DND-41 (cell line): ENCODE results near the gene CCBE1.

ENCODE experiments used
- CTCF ChIP-seq: IDR thresholded peaks from 2 replicates; pipeline ENCODE4 v1.5.1; 2012; ENCODE audit warnings: borderline replicate concordance, low read length, moderate library complexity, mild to moderate bottlenecking; ENCODE audit not compliant: poor library complexity, severe bottlenecking; ENCODE audit errors: extremely low read depth
- EZH2 ChIP-seq: IDR thresholded peaks from 3 replicates; pipeline ENCODE4 v1.6.1; 2012; ENCODE audit warnings: borderline replicate concordance, low read depth, mild to moderate bottlenecking, moderate library complexity, low read length, inconsistent platforms; ENCODE audit not compliant: severe bottlenecking

GRCh38 chr18:59454909-59455727 lies 242.1 kb downstream of the CCBE1 start:
- TF ChIP-seq CTCF, result no peak
- TF ChIP-seq EZH2, result no peak
